HepG2 (cell line): Measurements from ENCODE around the gene TAMALIN. TPM values are rescaled to one million over a fixed set of nuclear protein-coding genes. Genes with fewer than 3 reads are reported as not detected.

ENCODE experiments used
- CREM ChIP-seq, 2 experiments: sonication (generic) in 1 of 2; formaldehyde crosslinking in 1 of 2; IDR thresholded peaks; 2 replicates each; pipeline versions ENCODE4 v1.4.0 to v1.6.1; 2016 to 2020; ENCODE audit warnings: antibody characterized with exemption in 1 of 2, mild to moderate bottlenecking in 1 of 2, missing genetic modification reagents in 1 of 2
- CTCF ChIP-seq: sonication (generic); formaldehyde crosslinking; IDR thresholded peaks from 2 replicates; pipeline ENCODE4 v1.5.0; 2020; ENCODE audit warnings: mild to moderate bottlenecking, missing genetic modification reagents, moderate library complexity
- DR1 ChIP-seq: sonication (generic); formaldehyde crosslinking; IDR thresholded peaks from 2 replicates; pipeline ENCODE4 v1.8.0; 2021; ENCODE audit warnings: mild to moderate bottlenecking, missing genetic modification reagents, inconsistent platforms
- NFKB2 ChIP-seq: sonication (generic); formaldehyde crosslinking; IDR thresholded peaks from 2 replicates; pipeline ENCODE4 v1.4.0; 2020; ENCODE audit warnings: missing genetic modification reagents, borderline replicate concordance
- U2AF1 ChIP-seq: fragments of 200-400 bp; formaldehyde crosslinking; optimal IDR thresholded peaks from 2 replicates; pipeline ENCODE3; 2017; ENCODE audit warnings: mild to moderate bottlenecking, low read depth, low read length
- ZBTB37 ChIP-seq: sonication (generic); formaldehyde crosslinking; IDR thresholded peaks from 2 replicates; pipeline ENCODE4 v1.4.0; 2020; ENCODE audit warnings: mild to moderate bottlenecking, missing genetic modification reagents
- ZFX ChIP-seq: sonication (generic); formaldehyde crosslinking; IDR thresholded peaks from 2 replicates; pipeline ENCODE4 v1.4.0; 2020; ENCODE audit warnings: mild to moderate bottlenecking, low read depth, missing genetic modification reagents, moderate library complexity
- ZKSCAN1 ChIP-seq: fragments of 150-350 bp; IDR thresholded peaks from 2 replicates; pipeline ENCODE4 v1.6.1; 2014; ENCODE audit warnings: low read length
- ZNF280D ChIP-seq: sonication (generic); formaldehyde crosslinking; IDR thresholded peaks from 2 replicates; pipeline ENCODE4 v1.5.1; 2020; ENCODE audit warnings: mild to moderate bottlenecking, missing genetic modification reagents
- ZNF552 ChIP-seq: sonication (generic); formaldehyde crosslinking; IDR thresholded peaks from 2 replicates; pipeline ENCODE4 v1.9.0; 2022; ENCODE audit warnings: missing genetic modification reagents, mild to moderate bottlenecking, borderline replicate concordance
- ZNF607 ChIP-seq: sonication (generic); formaldehyde crosslinking; IDR thresholded peaks from 2 replicates; pipeline ENCODE4 v1.5.1; 2020; ENCODE audit warnings: missing genetic modification reagents, mild to moderate bottlenecking, borderline replicate concordance
- polyA plus RNA-seq, 8 experiments: library from polyadenylated mRNA; depleted of rRNA in 3 of 8; stranded (reverse) in 7 of 8; unstranded in 1 of 8; fragments of >200 nt; fragmentation: Illumina TruSeq in 4 of 8; extraction: Trizol in 4 of 8; gene quantifications; 2 replicates each; pipeline versions ENCODE4 v1.2.1 to v1.2.3, GENCODE V29; 2011 to 2016; ENCODE audit warnings: low read depth in 4 of 8, missing spikeins in 1 of 8, mixed read lengths in 1 of 8; ENCODE audit not compliant: insufficient read depth in 1 of 8
- total RNA-seq, 5 experiments: library from RNA; depleted of rRNA; stranded (reverse); fragments of >200 nt; fragmentation: Illumina TruSeq; extraction: Trizol; gene quantifications; 2 replicates each; pipeline ENCODE4 v1.2.3, GENCODE V29; 2016; ENCODE audit warnings: low read depth in 1 of 5
- TF ChIP-seq, protein P1 (sequence below), 2 experiments: sonication (generic) in 1 of 2; formaldehyde crosslinking in 1 of 2; IDR thresholded peaks; 2 replicates each; pipeline versions ENCODE4 v1.4.0 to v1.6.1; 2016 to 2020; ENCODE audit warnings: borderline replicate concordance in 1 of 2, low read depth in 1 of 2, mild to moderate bottlenecking in 1 of 2, missing genetic modification reagents in 1 of 2
- TF ChIP-seq, protein P2 (sequence below): sonication (generic); formaldehyde crosslinking; conservative IDR thresholded peaks from 2 replicates; pipeline ENCODE4 v1.8.0; 2022; ENCODE audit warnings: low read depth, missing genetic modification reagents

TAMALIN gene
- total and polyA plus RNA-seq, 2 of the 13 experiments (the other 11 are each of a cell fraction or from before 2014, with no cell fraction given), result 2.9 to 10.9 TPM

DNA sequence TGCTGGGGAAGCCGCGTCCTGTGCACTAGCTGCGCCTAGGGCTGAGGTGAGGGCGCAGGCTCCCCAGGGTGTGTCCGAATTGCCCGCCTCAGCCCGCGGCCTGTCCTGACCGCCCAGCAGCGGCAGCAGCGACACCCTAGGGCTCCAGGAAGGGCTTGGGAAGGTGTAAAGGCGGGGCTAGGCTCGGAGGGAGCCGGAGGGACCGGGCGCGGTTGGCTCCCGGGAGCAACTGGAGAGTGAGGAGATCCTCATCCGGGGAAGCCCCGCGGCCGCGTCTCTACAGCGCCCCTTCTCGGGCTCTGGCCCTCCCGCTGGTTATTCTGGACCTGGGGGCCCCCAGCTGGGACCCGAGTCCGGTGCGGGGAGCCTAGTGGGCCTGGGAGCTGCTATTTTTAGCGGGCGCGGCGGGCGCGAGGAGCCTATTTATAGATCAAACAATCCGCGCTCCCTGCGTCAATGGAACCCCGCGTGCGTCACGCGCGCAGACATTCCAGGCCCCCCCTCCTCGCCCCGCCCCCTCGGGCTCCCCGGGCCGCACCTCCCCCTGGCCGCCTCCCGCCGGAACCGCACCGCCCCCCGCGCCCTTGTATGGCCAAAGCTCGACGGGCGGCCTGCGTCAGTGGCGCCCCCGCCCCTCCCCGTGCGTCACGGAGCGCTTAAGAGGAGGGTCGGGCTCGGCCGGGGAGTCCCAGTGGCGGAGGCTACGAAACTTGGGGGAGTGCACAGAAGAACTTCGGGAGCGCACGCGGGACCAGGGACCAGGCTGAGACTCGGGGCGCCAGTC is 44.2 kb downstream of the TAMALIN start, which contains the start of gene NR4A1 (continued):
- TF ChIP-seq, protein P1, sequence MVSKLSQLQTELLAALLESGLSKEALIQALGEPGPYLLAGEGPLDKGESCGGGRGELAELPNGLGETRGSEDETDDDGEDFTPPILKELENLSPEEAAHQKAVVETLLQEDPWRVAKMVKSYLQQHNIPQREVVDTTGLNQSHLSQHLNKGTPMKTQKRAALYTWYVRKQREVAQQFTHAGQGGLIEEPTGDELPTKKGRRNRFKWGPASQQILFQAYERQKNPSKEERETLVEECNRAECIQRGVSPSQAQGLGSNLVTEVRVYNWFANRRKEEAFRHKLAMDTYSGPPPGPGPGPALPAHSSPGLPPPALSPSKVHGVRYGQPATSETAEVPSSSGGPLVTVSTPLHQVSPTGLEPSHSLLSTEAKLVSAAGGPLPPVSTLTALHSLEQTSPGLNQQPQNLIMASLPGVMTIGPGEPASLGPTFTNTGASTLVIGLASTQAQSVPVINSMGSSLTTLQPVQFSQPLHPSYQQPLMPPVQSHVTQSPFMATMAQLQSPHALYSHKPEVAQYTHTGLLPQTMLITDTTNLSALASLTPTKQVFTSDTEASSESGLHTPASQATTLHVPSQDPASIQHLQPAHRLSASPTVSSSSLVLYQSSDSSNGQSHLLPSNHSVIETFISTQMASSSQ (IDR thresholded peaks at IDR 0.05; ENCODE audit: low read depth), result no peak
- TF ChIP-seq, protein P1 (CRISPR knock-in tag; IDR thresholded peaks at IDR 0.05; ENCODE audit: borderline replicate concordance), result peak; percentile 56; the same call in 1 of the 2 replicates
- TF ChIP-seq ZKSCAN1, result no peak
- no peak; the same call in 1 of the 2 replicates for TF ChIP-seq ZNF552 (CRISPR knock-in tag)
- TF ChIP-seq U2AF1, result peak; percentile 83
- no peak for TF ChIP-seq ZNF280D
- TF ChIP-seq ZBTB37 (CRISPR knock-in tag), result no peak
- peak; percentile 43; the same call in 1 of the 2 replicates for TF ChIP-seq NFKB2 (CRISPR knock-in tag)
- peak; percentile 69 for TF ChIP-seq CTCF (CRISPR knock-in tag)
- TF ChIP-seq CREM (IDR thresholded peaks at IDR 0.05), result peak; percentile 63
- no peak for TF ChIP-seq CREM (CRISPR knock-in tag; IDR thresholded peaks at IDR 0.05)
- TF ChIP-seq ZNF607 (CRISPR knock-in tag), result peak; percentile 6; the same call in 1 of the 2 replicates
- TF ChIP-seq DR1, result peak; percentile 97
- peak; percentile 83 for TF ChIP-seq ZFX
- TF ChIP-seq, protein P2, sequence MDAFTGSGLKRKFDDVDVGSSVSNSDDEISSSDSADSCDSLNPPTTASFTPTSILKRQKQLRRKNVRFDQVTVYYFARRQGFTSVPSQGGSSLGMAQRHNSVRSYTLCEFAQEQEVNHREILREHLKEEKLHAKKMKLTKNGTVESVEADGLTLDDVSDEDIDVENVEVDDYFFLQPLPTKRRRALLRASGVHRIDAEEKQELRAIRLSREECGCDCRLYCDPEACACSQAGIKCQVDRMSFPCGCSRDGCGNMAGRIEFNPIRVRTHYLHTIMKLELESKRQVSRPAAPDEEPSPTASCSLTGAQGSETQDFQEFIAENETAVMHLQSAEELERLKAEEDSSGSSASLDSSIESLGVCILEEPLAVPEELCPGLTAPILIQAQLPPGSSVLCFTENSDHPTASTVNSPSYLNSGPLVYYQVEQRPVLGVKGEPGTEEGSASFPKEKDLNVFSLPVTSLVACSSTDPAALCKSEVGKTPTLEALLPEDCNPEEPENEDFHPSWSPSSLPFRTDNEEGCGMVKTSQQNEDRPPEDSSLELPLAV (CRISPR knock-in tag), result no peak
